Calu3 (cell line): Measurements from ENCODE around the gene PMM1. TPM values are rescaled to one million over a fixed set of nuclear protein-coding genes. Genes with fewer than 3 reads are reported as not detected.
A peak's percentile ranks its signal among the peaks of the same experiment; 100 is the strongest.
"Not testable (repeated sequence)": the region's sequence is repeated elsewhere in the genome, so short reads cannot be mapped to it uniquely, and the experiment has no call there.

ENCODE experiments used
- BruUV-seq: library from RNA; stranded (reverse); fragments of 400-500 nt; replicated peaks from 2 replicates; lab custom pipeline; 2021; lab: Mats Ljungman, UMichigan
- CTCF ChIA-PET: fragments of 300-600 bp; sonication (Branson Sonifier 250); formaldehyde crosslinking; loops from one replicate; lab custom pipeline; 2022; ENCODE audit warnings: antibody characterized with exemption; lab: Charles Lee
- DNase-seq: peaks from one replicate; pipeline ENCODE4 v3.0.0; 2022
- H3K27ac Mint-ChIP-seq: one replicate; pipeline ENCODE4 v1.8.0; 2022; ENCODE audit warnings: mixed read lengths; ENCODE audit not compliant: unreplicated experiment
- H3K27me3 Mint-ChIP-seq: one replicate; pipeline ENCODE4 v1.8.0; 2022; ENCODE audit warnings: mixed read lengths; ENCODE audit not compliant: unreplicated experiment
- H3K36me3 Mint-ChIP-seq: one replicate; pipeline ENCODE4 v1.8.0; 2022; ENCODE audit warnings: mild to moderate bottlenecking, moderate library complexity, mixed read lengths; ENCODE audit not compliant: insufficient read depth, unreplicated experiment
- H3K4me1 Mint-ChIP-seq: one replicate; pipeline ENCODE4 v1.8.0; 2022; ENCODE audit warnings: mild to moderate bottlenecking, low read depth, mixed read lengths; ENCODE audit not compliant: unreplicated experiment
- H3K4me3 Mint-ChIP-seq: one replicate; pipeline ENCODE4 v1.8.0; 2022; ENCODE audit warnings: mild to moderate bottlenecking, low read depth, moderate library complexity, mixed read lengths; ENCODE audit not compliant: unreplicated experiment
- H3K9me3 Mint-ChIP-seq: one replicate; pipeline ENCODE4 v1.8.0; 2022; ENCODE audit warnings: low read depth, mixed read lengths; ENCODE audit not compliant: unreplicated experiment
- CTCF ChIP-seq: fragments of 200-600 bp; IDR thresholded peaks from one replicate; pipeline ENCODE4 v1.8.0; 2022; ENCODE audit warnings: antibody characterized with exemption; ENCODE audit not compliant: unreplicated experiment
- intact Hi-C: fragments of 100-400 bp; cut with micrococcal nuclease; formaldehyde crosslinking; loops from one replicate; pipeline ENCODE4 v1.10.0; 2022; ENCODE audit not compliant: unreplicated experiment
- total RNA-seq: library from RNA; stranded (reverse); gene quantifications from 2 replicates; pipeline ENCODE4 v1.2.3, GENCODE V29; 2022

The PMM1 gene
- total RNA-seq, 1 experiment from 2014 or later: 18.0 TPM

GRCh38 chr22:41595703-41596102, 6.1 kb upstream of the PMM1 start:
- no peak for TF ChIP-seq CTCF
- peaks cover 51% of the 10 kb centered on the region for H3K36me3 Mint-ChIP-seq
- no TSS peak for BruUV-seq
- H3K4me1 Mint-ChIP-seq: no peaks in the 10 kb centered on the region
- CTCF ChIA-PET: interaction anchor here (2.3 to 3.0 kb wide), 2 partner anchors 18 to 42 kb away, joined by 8 to 16 read pairs; no protein-coding TSS in a partner anchor
- H3K4me3 Mint-ChIP-seq: no peak overlapping the region
- H3K9me3 Mint-ChIP-seq: no peaks in the 10 kb centered on the region
- H3K27me3 Mint-ChIP-seq: no peaks in the 10 kb centered on the region
- H3K27ac Mint-ChIP-seq: peak overlapping the region; percentile 82
- DNase-seq: no peak
- intact Hi-C loops: loop anchor here (5.0 kb wide), 1 partner anchor 43 kb away; no protein-coding TSS in a partner anchor

- DNase-seq, H3K27ac Mint-ChIP-seq, intact Hi-C loops, H3K9me3 Mint-ChIP-seq, BruUV-seq, H3K4me3 Mint-ChIP-seq, CTCF ChIA-PET, H3K27me3 Mint-ChIP-seq, H3K4me1 Mint-ChIP-seq: not testable (repeated sequence)
- H3K36me3 Mint-ChIP-seq: peaks cover 59% of the 10 kb centered on the region
Measured at GRCh38 chr22:41593336-41593960, 3.8 kb upstream of the PMM1 start.

- Mint-ChIP-seq H3K36me3 (peaks cover 40% of the 10 kb centered on the region), H3K27ac (peak overlapping the region; percentile 48), H3K4me3 (peak overlapping the region; percentile 89), H3K27me3 (peaks cover 10% of the 10 kb centered on the region), H3K4me1 (peaks cover 9% of the 10 kb centered on the region), H3K9me3 (no peaks in the 10 kb centered on the region)
- no TSS peak for BruUV-seq
- TF ChIP-seq CTCF: no peak
- intact Hi-C loops: no loop called here
- DNase-seq: no peak
- CTCF ChIA-PET: interaction anchor here (0.7 to 1.7 kb wide), 2 partner anchors 12 to 31 kb away, joined by 4 read pairs; no protein-coding TSS in a partner anchor
Measured at GRCh38 chr22:41587347-41587723, 2.3 kb downstream of the PMM1 start.

- BruUV-seq: no TSS peak
- CTCF ChIA-PET: no interaction called here
- DNase-seq: no peak
- peaks cover 9% of the 10 kb centered on the region for H3K4me1 Mint-ChIP-seq
- H3K36me3 Mint-ChIP-seq: peaks cover 40% of the 10 kb centered on the region
- no peak for TF ChIP-seq CTCF
- H3K27me3 Mint-ChIP-seq: peaks cover 16% of the 10 kb centered on the region
- intact Hi-C loops: no loop called here
- H3K27ac Mint-ChIP-seq: no peak overlapping the region
- H3K4me3 Mint-ChIP-seq: no peak overlapping the region
- no peaks in the 10 kb centered on the region for H3K9me3 Mint-ChIP-seq
Measured at GRCh38 chr22:41585898-41586297, 3.7 kb downstream of the PMM1 start.

GRCh38 chr22:41584881-41585280, 4.8 kb downstream of the PMM1 start:
- CTCF ChIA-PET: interaction anchor here (0.7 kb wide), 1 partner anchor 836 kb away, joined by 3 read pairs; no protein-coding TSS in a partner anchor
- H3K9me3 Mint-ChIP-seq: no peaks in the 10 kb centered on the region
- no peak for TF ChIP-seq CTCF
- H3K4me1 Mint-ChIP-seq: peaks cover 9% of the 10 kb centered on the region
- intact Hi-C loops: no loop called here
- no peak overlapping the region for H3K4me3 Mint-ChIP-seq
- no peak for DNase-seq
- BruUV-seq: no TSS peak
- peaks cover 35% of the 10 kb centered on the region for H3K36me3 Mint-ChIP-seq
- peaks cover 16% of the 10 kb centered on the region for H3K27me3 Mint-ChIP-seq
- H3K27ac Mint-ChIP-seq: no peak overlapping the region
